Superior temporal gyrus (tissue), 1 donor: Measurements from ENCODE around the gene NMUR1.

Source experiments
- DNase-seq: peaks from one replicate; pipeline ENCODE4 v3.0.0-alpha.2; 2016; ENCODE audit errors: extremely low spot score

The NMUR1 gene

GRCh38 chr2:231488331-231488730 lies 41.9 kb downstream of the NMUR1 start:
- DNase-seq = no peak

- DNase-seq = no peak
These were observed 43.2 kb downstream of the NMUR1 start for GRCh38 chr2:231486851-231487596.

GRCh38 chr2:231483398-231484329 lies 46.6 kb downstream of the NMUR1 start:
- no peak for DNase-seq

- peak; percentile 65 for DNase-seq
These were observed 47.3 kb downstream of the NMUR1 start for GRCh38 chr2:231482806-231483391.

- DNase-seq = no peak
These were observed 49.5 kb downstream of the NMUR1 start for GRCh38 chr2:231480781-231481180.

- DNase-seq = no peak
These were observed 50.8 kb downstream of the NMUR1 start for GRCh38 chr2:231479455-231479854.

- DNase-seq = no peak
These were observed 53.3 kb downstream of the NMUR1 start for GRCh38 chr2:231476920-231477319.

GRCh38 chr2:231475965-231476364 lies 54.3 kb downstream of the NMUR1 start:
- DNase-seq = no peak
